K562 (cell line): ENCODE measurements around the gene SLC4A3. TPM values are rescaled to one million over a fixed set of nuclear protein-coding genes. Genes with fewer than 3 reads are reported as not detected.

ENCODE experiments used
- ATAC-seq: fragments of 200-7000 bp; cut with Tn5 transposase; 3 replicates; pipeline ENCODE4 v1.9.1; 2020; ENCODE audit warnings: moderate library complexity
- BruUV-seq: library from RNA; stranded (reverse); fragments of 400-500 nt; replicated peaks from 2 replicates; lab custom pipeline; 2021; lab: Mats Ljungman, UMichigan
- CTCF ChIA-PET: fragments of 300-600 bp; formaldehyde crosslinking; extraction: SDS; loops from one replicate; lab custom pipeline; 2021; ENCODE audit warnings: low intra/inter-chr PET ratio; lab: Yijun Ruan, JAX
- POLR2A ChIA-PET: fragments of 300-600, 350-650 bp; sonication (Branson Sonifier 250); formaldehyde crosslinking; extraction: SDS; loops from one replicate; lab custom pipeline; 2021; ENCODE audit warnings: antibody characterized with exemption, inconsistent platforms; lab: Yijun Ruan, JAX
- DNase-seq, 4 experiments: peaks; one replicate each; pipeline versions ENCODE4 v3.0.0 to v3.0.0-alpha.2; 2011 to 2018; ENCODE audit warnings: low spot score in 3 of 4, mixed read lengths in 3 of 4; ENCODE audit errors: extremely low read depth in 1 of 4
- FAIRE-seq: peaks from 2 replicates; lab custom pipeline; 2011; peaks lifted over from hg19 to GRCh38; lab: Jason Lieb, UNC
- H2AFZ ChIP-seq: 2 replicates; pipeline ENCODE4 v1.6.0; 2011; ENCODE audit warnings: low read depth, low read length, control low read depth, inconsistent platforms
- H3K27ac ChIP-seq: fragments of 200-600 bp; 3 replicates; pipeline ENCODE4 v1.8.0; 2011; ENCODE audit warnings: low read depth, mild to moderate bottlenecking, control low read depth, inconsistent platforms, low read length, moderate library complexity, mixed read lengths; ENCODE audit errors: extremely low read depth
- H3K27me3 ChIP-seq, 2 experiments: fragments of 300-600 bp in 1 of 2; 2 replicates in 1 of 2; 3 replicates in 1 of 2; pipeline versions ENCODE4 v1.6.0 to v1.8.0; 2011; ENCODE audit warnings: inconsistent platforms in 2 of 2, low read length in 2 of 2, mild to moderate bottlenecking in 1 of 2, mixed read lengths in 1 of 2, moderate library complexity in 1 of 2; ENCODE audit not compliant: control insufficient read depth in 2 of 2, insufficient read depth in 2 of 2
- H3K36me3 ChIP-seq: fragments of 300-600 bp; 3 replicates; pipeline ENCODE4 v1.8.0; 2011; ENCODE audit warnings: mild to moderate bottlenecking, low read length, inconsistent platforms; ENCODE audit not compliant: control insufficient read depth, insufficient read depth
- H3K4me1 ChIP-seq, 2 experiments: fragments of 200-600 bp in 1 of 2; replicated peaks in 1 of 2; 2 replicates in 1 of 2; 3 replicates in 1 of 2; pipeline versions ENCODE4 v1.5.1 to v1.8.0; 2011; ENCODE audit warnings: inconsistent platforms in 2 of 2, low read length in 2 of 2, mild to moderate bottlenecking in 1 of 2, mixed read lengths in 1 of 2, moderate library complexity in 1 of 2; ENCODE audit not compliant: control insufficient read depth in 2 of 2, insufficient read depth in 2 of 2
- H3K4me2 ChIP-seq: 2 replicates; pipeline ENCODE4 v1.6.1; 2011; ENCODE audit warnings: low read length, control low read depth, inconsistent platforms, mixed read lengths; ENCODE audit not compliant: insufficient read depth
- H3K4me3 ChIP-seq: fragments of 200-600 bp; sonication (generic), shearing (Covaris generic); 2 replicates; pipeline ENCODE4 v1.5.1; 2016; ENCODE audit warnings: control low read depth, inconsistent platforms
- H3K79me2 ChIP-seq: fragments of 200-600 bp; 3 replicates; pipeline ENCODE4 v1.8.0; 2011; ENCODE audit warnings: low read length, inconsistent platforms; ENCODE audit not compliant: control insufficient read depth, insufficient read depth
- H3K9ac ChIP-seq, 2 experiments: 2 replicates each; pipeline versions ENCODE4 v1.6.0 to v1.6.1; 2011; ENCODE audit warnings: low read depth in 2 of 2, low read length in 2 of 2, control low read depth in 1 of 2, inconsistent platforms in 1 of 2, mild to moderate bottlenecking in 1 of 2, mixed read lengths in 1 of 2; ENCODE audit not compliant: insufficient read depth in 1 of 2
- H3K9me1 ChIP-seq: one replicate; pipeline ENCODE4 v1.6.0; 2011; ENCODE audit warnings: inconsistent platforms, mild to moderate bottlenecking, low read length, moderate library complexity; ENCODE audit not compliant: control insufficient read depth, insufficient read depth
- H3K9me3 ChIP-seq: replicated peaks from 2 replicates; pipeline ENCODE4 v1.5.1; 2011; ENCODE audit warnings: low read depth, low read length, inconsistent platforms; ENCODE audit not compliant: control insufficient read depth, insufficient read depth
- H4K20me1 ChIP-seq: replicated peaks from 2 replicates; pipeline ENCODE4 v1.6.1; 2011; ENCODE audit warnings: low read length, inconsistent platforms, mixed read lengths; ENCODE audit not compliant: control insufficient read depth, insufficient read depth
- CBFA2T3 ChIP-seq: fragments of 450-650 bp; IDR thresholded peaks from 2 replicates; pipeline ENCODE4 v1.6.1; 2017
- CCNT2 ChIP-seq: IDR thresholded peaks from 2 replicates; pipeline ENCODE4 v1.6.1; 2011; ENCODE audit warnings: borderline replicate concordance, low read depth, mild to moderate bottlenecking, moderate library complexity, mixed read lengths, low read length; ENCODE audit not compliant: insufficient read length; ENCODE audit errors: extremely low read depth
- ETV1 ChIP-seq: fragments of 450-650 bp; conservative IDR thresholded peaks from 2 replicates; pipeline ENCODE4 v1.6.1; 2016; ENCODE audit warnings: missing genetic modification characterization, control low read depth, low read depth, missing compliant biosample characterization
- RBM15 ChIP-seq: fragments of 200-400 bp; formaldehyde crosslinking; IDR thresholded peaks from 2 replicates; pipeline ENCODE4 v1.6.1; 2018; ENCODE audit warnings: mild to moderate bottlenecking, low read length, moderate library complexity; ENCODE audit not compliant: insufficient read depth
- SRSF9 ChIP-seq: fragments of 200-400 bp; formaldehyde crosslinking; IDR thresholded peaks from 2 replicates; pipeline ENCODE4 v1.6.1; 2017; ENCODE audit warnings: low read depth, low read length, borderline replicate concordance
- ZBTB1 ChIP-seq: sonication (generic); formaldehyde crosslinking; IDR thresholded peaks from 2 replicates; pipeline ENCODE4 v1.8.1; 2023; ENCODE audit warnings: missing genetic modification reagents, low read depth, mild to moderate bottlenecking, borderline replicate concordance
- ZNF583 ChIP-seq: fragments of 250-450 bp; sonication (Bioruptor Pico); IDR thresholded peaks from 2 replicates; pipeline ENCODE4 v1.4.0; 2020
- WGBS: fragments of 100-300 bp; shearing (Covaris generic); methylation state at CpG from one replicate; pipeline ENCODE4 v1.1.6; 2016; ENCODE audit warnings: low coverage, mixed read lengths; ENCODE audit not compliant: insufficient coverage; ENCODE audit errors: missing lambda C conversion rate; 5-methylcytosine and 5-hydroxymethylcytosine counted together
- in situ Hi-C: fragments of 300-500 bp; cut with MboI; formaldehyde crosslinking; loops from 4 replicates; pipeline ENCODE4 v1.15.0; 2018; ENCODE audit warnings: inconsistent platforms, mixed read lengths
- intact Hi-C: fragments of 100-400 bp; cut with micrococcal nuclease; formaldehyde crosslinking; loops from 2 replicates; pipeline ENCODE4 v1.14.2; 2022
- polyA plus RNA-seq, 8 experiments: library from polyadenylated mRNA; depleted of rRNA in 4 of 8; stranded (reverse) in 5 of 8; unstranded in 3 of 8; fragments of >200 nt; fragmentation: Nextera tagmentation in 2 of 8; fragmentation: Illumina TruSeq in 1 of 8; extraction: Ambion mirVana in 2 of 8; extraction: Trizol in 1 of 8; gene quantifications; 2 replicates each; pipeline versions ENCODE4 v1.2.1 to v1.2.3, GENCODE V29; 2011 to 2014; ENCODE audit warnings: inconsistent platforms in 1 of 8, missing spikeins in 1 of 8
- total RNA-seq, 7 experiments: library from RNA; depleted of rRNA in 6 of 7; stranded (reverse); fragments of >200 nt in 6 of 7; fragmentation: Illumina TruSeq in 2 of 7; extraction: Trizol in 2 of 7; gene quantifications; 2 replicates each; pipeline versions ENCODE4 v1.2.1 to v1.2.3, GENCODE V29; 2011 to 2021; ENCODE audit warnings: low replicate concordance in 1 of 7
- TF ChIP-seq, protein P1 (sequence below): fragments of 450-650 bp; formaldehyde crosslinking; IDR thresholded peaks from 2 replicates; pipeline ENCODE4 v1.4.0; 2020; ENCODE audit warnings: mild to moderate bottlenecking

Gene SLC4A3
- total and polyA plus RNA-seq, 9 of the 15 experiments (the other 6 are each of a cell fraction or from before 2014, with no cell fraction given): 0.04 to 0.31 (median 0.16) TPM; not detected in 5

DNA sequence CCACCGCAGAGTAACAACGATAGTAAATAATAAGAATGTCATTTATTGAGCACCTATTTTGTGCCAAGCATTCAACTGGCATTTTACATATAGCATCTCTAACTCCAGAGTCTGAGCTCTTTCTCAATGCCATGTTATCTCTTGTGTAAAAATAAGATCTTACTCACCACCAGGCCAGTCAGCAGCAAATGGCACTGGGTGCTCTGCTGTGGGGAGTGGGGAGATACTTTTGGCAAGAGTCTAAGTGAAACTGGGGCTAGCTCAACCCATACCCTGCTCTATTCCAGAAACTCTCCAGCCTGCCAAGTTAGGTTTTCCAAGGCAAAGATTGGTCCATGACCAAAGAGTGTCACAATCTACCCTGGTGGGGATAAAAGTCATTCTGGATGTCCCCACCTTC is 5.0 kb upstream of the SLC4A3 start (continued):
- TF ChIP-seq RBM15 (no peak), CCNT2 (no peak), ZBTB1 (CRISPR knock-in tag) (no peak), ETV1 (no peak), ZNF583 (no peak), SRSF9 (no peak)
- TF ChIP-seq, protein P1, sequence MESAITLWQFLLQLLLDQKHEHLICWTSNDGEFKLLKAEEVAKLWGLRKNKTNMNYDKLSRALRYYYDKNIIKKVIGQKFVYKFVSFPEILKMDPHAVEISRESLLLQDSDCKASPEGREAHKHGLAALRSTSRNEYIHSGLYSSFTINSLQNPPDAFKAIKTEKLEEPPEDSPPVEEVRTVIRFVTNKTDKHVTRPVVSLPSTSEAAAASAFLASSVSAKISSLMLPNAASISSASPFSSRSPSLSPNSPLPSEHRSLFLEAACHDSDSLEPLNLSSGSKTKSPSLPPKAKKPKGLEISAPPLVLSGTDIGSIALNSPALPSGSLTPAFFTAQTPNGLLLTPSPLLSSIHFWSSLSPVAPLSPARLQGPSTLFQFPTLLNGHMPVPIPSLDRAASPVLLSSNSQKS (CRISPR knock-in tag): no peak

DNA sequence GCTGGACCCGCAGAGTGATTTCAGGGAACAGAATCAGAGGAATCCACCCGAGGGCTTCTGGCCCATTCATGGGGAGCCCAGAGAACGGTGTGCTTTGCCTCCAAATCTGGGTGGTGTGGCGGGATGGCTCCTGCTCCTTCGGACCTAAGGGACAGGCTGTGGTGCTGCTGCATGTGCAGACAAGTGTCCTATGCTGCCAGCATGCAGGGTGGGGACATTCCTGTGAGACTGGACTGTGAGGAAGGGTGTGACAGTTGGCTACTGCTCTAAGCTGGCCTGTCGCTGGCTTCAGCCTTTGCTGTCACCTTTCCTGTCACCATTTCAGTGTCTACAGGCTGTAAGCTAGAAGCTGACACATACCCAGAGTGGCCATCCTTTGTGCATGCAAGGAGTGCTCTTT is 2.9 kb upstream of the SLC4A3 start:
- TF ChIP-seq CBFA2T3: no peak
- no peak overlapping the region for H3K4me2 ChIP-seq
- no peak overlapping the region for H2AFZ ChIP-seq
- H3K36me3 ChIP-seq: no peaks in the 10 kb centered on the region
- BruUV-seq: no TSS peak
- FAIRE-seq: no peak
- ATAC-seq: no peak
- no peak overlapping the region for H3K27ac ChIP-seq
- no peaks in the 10 kb centered on the region for H3K9me3 ChIP-seq
- no peaks in the 10 kb centered on the region for H3K79me2 ChIP-seq
- H3K4me3 ChIP-seq: no peak overlapping the region
- no peak for DNase-seq
- H3K9me1 ChIP-seq: no peaks in the 10 kb centered on the region
- H3K9ac ChIP-seq: no peak overlapping the region
- in situ Hi-C loops (no loop called here), intact Hi-C loops (no loop called here)
- peaks cover 2 to 16% of the 10 kb centered on the region in 2 experiments; a peak in 1 of 5 replicates for H3K27me3 ChIP-seq
- ChIA-PET POLR2A (no interaction called here), CTCF (no interaction called here)
- WGBS: 9% methylated on average over 6 of the region's 6 CpGs
- no peaks in the 10 kb centered on the region for H4K20me1 ChIP-seq
- H3K4me1 ChIP-seq: peaks cover 0 to 26% of the 10 kb centered on the region in 2 experiments; a peak in 2 of 5 replicates
